SH-SY5Y (cell line): ENCODE results near the gene RPF1.

Source experiments
- GATA2 ChIP-seq: IDR thresholded peaks from 2 replicates; pipeline ENCODE4 v1.6.1; 2011; ENCODE audit warnings: mild to moderate bottlenecking, low read depth, low read length
- GATA3 ChIP-seq: IDR thresholded peaks from 2 replicates; pipeline ENCODE4 v1.6.1; 2011; ENCODE audit warnings: low read depth, mild to moderate bottlenecking, low read length, moderate library complexity

GRCh38 chr1:84502927-84503326 is 23.9 kb downstream of the RPF1 start:
- TF ChIP-seq GATA2 (no peak), GATA3 (no peak)
